NCI-H2029 (cell line): ENCODE measurements around the gene SLC10A3.

ENCODE experiments used
- DNase-seq: peaks from one replicate; lab custom pipeline; 2025; lab: John Stamatoyannopoulos, UW

The SLC10A3 gene

DNA sequence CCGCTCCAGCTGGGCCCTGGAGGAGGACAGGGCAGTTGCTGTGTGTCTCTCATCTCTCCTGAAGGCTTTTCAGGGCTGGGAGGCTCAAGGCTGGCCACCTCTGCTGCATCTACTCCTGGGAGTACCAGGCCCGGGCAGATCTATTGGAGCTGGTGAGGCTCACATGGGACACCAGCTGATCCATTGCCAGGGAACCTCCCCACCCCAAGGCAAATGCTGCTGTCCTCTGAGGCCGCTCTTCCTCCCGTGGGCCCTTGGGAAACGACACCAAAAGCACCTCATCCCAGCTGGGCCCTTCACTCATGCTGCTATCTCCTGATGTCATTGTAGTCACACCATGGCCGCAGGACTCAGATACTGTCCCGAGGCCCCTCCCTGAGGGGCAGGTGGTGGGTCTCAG lies 7.6 kb downstream of the SLC10A3 start:
- no peak for DNase-seq

DNA sequence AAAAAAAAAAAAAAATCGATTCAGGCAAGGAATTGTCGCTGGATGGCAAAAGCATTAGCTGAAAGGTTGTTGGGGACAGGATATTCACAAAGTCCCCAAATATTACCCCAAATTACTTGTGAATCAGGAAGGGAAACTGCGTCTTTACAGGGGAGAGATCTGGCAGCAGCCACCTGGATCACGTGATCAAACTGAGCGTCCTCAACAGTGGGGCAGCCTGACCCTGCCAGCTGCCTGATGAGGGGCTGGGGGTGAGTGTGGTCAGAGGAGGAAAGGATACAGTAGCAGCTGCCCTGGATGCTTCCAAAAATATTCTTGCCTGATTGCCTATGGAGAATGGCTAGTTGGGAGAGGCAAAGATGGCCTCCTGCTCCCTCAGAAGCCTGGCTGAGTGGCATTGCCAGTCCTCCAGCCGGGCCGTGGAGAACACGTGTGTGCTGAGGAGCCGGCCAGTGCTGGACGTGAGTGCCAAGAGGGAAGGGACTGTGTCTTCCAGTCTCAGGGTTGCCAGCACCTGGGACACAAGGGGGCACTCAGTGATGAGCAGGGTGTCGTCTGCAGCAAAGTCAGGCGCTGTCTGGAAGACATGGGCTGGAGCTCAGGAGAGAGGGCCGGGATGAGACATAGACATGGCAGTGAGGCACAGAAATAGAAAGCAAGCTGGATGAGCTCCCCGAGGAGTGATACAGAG lies 8.4 kb downstream of the SLC10A3 start:
- DNase-seq, result no peak

DNA sequence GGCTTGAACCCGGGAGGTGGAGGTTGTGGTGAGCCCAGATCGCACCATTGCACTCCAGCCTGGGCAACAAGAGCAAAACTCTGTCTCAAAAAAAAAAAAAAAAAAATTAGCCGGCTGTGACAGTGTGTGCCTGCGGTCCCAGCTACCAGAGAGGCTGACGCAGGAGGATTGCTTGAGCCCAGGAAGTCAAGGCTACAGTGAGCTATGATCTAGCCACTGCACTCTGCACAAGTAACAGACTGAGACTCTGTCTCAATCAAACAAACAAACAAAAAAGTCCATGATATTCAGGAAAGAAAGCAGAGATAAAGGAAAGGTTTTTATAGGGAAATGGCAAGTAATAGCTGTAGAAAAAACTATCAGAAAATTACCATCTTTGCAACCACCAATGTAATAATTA lies 9.2 kb downstream of the SLC10A3 start:
- no peak for DNase-seq

DNA sequence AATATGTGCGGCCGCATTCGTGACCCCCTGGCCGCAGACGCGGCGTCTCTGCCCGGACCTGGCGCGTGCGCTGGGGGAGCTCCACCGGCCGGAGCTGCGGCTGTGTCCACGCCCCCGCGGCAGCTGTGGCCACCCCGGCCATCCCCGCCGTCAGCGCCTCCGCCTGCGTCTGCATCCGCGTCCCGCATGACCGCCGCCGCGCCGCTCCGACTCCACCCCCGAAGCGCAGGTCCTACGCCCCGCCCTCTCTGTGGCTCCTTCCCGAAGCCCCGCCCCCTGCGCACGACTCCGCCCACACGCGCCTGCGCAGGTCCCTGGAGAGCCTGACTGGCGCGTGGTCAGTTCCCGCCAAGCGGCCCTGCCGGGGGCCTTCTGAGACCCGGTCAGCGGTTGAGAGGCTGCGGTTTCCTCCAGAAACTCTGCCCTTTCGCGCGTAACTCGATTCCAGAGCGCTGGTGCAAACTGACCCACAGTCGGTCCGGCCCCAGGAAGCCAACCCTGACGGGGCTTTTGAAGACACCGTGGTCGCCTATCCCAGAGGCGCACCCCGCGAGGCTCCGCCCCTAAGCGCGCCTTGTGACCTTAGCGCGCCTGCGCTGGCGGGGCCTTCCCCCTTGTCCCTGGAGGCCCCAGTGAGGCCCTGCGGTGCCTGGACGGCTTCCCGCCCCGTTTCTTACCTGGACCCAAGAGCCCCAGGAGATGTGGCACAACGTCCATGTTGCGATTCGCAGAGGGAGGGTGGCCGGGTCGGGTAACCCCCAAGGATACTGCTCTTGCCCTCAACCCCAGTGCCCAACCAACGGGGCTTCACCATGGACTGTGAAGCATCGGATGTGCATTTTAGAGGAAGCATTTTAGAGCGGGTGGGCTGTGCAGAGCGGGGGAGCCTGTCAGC lies 11.5 kb downstream of the SLC10A3 start, which contains the start of gene LAGE3:
Gene LAGE3 (minus strand): TSS at position 554 of the 895 bp plus-strand sequence. CDS start 366 bp downstream, at position 188.
- peak; percentile 78 for DNase-seq

DNA sequence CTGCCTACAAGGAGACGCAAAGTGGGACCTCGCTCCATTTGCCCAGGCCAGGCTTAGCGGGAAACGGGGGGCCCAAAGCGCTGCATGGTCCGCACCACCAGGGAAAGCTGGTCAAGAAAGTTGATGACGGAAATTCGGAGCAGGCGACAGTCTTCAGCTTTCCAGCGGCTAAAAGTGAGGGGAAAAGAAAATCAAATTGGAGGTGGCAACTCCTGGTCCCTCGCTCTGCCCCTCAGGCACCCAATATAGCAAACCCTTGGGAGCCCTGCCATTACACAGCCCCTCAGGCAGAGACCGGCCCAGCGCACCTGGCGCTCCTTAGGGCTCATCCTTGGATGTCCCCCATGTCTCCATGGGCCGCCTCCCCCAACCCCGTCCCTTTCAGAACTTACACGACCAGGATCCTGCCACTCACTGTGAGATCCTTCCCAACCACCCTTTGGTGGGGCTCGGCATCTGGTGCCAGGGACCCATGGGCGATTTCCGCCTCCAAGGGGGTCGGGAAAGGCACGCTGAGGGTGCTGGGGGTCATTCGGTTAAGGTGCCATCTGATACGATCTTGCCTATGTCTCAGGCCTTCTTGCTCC lies 12.4 kb downstream of the SLC10A3 start:
- no peak for DNase-seq

DNA sequence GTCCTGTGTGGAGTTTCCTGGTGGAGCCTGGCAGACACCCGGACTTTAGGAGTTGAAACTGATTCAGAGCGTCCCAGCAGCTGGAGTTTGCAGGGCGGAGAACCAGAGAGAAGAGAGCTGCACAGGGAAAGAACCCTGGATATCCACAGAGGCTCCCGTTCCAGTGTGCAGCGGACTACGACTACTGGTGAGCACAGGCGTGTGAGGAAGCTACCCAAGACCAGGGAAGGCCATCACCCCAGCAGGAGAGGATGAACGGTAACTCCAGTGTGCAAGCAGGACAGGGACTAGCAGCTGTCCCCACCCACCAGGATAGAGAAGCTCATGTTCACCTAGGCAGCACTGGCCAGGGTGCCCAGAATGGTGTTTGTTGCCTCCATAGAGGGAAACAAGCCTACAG lies 13.6 kb downstream of the SLC10A3 start:
- no peak for DNase-seq

DNA sequence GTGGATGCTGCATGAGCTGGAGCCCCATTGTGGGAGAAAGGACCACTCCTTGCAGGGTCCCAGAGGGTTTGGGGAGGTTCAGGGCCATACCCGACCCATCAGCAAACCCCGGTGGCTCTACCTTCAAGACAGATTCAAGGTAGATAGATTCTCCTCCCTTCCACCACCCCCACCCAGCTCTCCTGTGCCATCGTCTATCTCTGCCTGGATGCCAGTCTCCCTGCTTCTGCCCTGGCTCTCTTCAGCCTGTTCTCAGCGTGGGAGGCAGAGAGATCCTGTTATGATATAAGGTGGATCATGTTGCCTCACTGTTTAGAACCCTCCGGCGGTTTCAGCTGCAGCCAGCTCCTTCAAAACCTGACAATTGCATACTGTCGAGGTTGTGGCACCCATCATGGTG lies 16.7 kb downstream of the SLC10A3 start:
- no peak for DNase-seq

DNA sequence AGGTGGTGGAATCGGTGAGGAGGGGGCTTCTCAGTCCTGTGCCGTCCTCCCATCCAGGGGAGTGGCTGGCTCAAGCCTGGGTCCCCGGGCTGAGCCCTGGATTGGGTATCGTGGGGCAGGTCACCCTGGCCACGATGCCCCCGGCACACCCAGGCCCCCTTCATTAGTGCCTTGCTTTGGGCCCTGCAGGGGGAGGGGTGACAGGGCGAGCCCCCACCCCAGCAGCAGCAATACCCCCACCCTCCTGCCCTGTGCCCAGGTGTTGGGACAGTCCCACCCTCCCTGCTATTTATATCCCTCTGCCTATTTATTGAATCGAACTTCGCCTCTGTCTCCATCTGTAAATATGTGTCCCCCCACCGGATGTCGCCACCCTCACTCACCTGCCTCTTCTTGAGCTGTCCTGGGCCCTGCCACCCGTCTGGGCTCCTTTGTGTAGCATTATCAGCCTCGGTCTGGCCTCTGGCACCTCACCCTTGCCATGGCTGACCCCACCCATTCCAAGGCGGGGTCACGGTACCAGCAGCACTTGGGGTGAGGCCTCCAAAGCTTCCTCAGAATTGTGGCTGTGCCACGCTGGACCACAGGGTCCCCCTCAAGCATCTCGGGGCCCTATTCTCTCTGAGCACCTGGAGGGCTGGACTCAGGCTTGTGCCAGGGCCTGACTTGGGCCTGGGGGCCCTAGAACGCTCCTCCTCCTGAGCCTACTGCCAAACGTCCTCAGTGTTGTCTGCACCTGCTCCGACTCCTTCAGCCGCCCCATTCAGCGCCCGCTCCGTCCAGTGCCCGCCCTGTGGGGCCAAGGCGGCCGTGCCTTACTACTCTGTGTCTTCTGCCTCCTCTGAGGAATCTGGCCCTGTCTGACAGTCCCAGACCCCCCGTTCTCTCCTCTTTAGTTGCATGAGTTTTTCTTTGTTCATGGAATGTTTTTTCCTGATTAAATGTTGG lies 17.5 kb downstream of the SLC10A3 start:
- DNase-seq, result no peak

DNA sequence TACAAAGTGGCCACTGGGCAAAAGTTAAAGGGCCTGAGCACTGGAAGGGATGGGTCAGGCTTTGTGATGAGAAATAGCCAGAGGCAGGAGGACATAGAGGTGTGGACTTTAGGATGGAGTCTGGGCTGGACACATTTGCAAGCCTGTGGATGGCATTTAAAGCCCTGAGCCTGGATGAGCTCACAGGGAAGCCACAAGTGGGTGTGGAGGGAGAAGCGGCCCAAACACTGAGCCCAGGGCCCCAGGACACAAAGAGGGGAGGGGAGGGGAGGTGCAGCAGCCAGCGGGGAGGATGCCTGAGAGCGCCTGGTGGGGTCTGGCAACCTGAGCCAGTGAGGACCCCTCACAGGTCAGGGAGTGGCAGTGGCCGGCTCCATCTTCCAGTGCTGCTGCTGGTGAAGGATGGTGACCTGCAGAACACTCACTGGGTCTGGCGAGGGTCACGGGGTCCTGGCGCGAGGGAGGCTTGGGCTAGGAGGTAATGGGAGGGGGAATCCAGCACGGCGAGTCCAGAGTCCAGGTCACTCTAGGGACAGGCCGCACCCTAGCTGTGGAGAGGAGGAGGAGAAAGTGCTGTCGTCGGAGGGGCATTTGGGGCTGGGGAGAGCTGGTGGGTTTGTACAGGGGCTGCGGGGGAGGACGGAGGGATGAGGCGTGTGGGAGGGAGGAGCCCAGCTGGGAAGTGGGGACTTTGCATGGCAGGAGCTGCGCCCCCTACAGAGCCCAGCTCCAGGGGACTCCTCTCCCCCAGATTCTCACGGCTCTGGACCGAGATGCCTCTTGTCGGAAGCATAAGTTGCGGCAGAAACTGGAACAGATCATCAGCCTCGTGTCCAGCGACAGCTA lies 18.4 kb downstream of the SLC10A3 start:
- DNase-seq, result no peak

DNA sequence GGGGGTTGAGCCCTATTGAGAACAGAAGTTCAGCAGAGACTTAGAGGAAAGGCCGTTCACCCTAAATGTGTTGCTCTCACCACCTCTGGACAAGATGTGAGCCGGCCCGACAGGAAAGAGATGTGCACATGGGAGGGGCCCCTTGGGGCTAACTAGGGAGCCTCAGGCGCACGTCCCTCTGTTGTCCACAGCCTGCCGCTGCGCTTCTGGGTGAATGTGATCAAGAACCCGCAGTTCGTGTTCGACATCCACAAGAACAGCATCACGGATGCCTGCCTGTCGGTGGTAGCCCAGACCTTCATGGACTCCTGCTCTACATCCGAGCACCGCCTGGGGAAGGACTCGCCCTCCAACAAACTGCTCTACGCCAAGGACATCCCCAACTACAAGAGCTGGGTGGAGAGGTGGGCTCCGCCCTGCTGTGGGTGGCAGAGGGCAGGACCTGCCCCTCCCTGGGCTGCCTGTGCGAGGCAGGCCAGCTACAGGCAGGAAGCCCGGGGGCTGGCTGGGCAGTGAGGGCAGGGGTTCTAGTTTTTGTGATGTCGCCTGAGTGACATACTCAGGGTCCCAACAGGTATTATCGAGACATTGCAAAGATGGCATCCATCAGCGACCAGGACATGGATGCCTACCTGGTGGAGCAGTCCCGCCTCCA lies 19.4 kb downstream of the SLC10A3 start:
- no peak for DNase-seq

DNA sequence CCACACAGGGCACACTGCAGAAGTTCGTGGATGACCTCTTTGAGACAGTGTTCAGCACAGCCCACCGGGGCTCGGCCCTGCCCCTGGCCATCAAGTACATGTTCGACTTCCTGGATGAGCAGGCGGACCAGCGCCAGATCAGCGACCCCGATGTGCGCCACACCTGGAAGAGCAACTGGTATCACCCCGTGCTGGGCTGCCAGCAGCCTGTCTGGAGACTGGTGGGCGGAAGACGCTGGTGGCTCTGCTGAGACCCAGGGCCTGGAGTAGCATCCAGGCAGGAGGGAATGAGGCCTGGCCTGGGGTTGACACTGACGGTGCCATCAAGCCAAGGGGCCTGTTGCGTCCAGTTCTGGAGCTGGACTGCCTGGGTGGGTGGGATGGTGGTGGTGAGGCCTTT lies 20.0 kb downstream of the SLC10A3 start:
- no peak for DNase-seq

DNA sequence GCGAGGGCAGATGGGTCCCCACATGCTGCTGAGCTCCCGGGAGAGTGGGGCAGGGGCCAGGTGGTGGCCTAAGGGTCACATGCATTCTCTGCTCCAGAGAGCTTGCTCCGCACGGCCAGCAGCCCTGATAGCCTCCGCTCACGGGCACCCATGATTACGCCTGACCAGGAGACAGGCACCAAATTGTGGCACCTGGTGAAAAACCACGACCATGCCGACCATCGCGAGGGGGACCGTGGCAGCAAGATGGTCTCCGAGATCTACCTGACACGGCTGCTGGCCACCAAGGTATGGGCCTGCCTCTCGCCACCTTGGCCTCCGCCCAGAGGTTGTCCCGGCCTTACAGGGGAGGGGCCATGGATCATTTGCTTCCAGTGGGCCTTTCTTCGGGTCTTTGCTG lies 20.5 kb downstream of the SLC10A3 start:
- no peak for DNase-seq

DNA sequence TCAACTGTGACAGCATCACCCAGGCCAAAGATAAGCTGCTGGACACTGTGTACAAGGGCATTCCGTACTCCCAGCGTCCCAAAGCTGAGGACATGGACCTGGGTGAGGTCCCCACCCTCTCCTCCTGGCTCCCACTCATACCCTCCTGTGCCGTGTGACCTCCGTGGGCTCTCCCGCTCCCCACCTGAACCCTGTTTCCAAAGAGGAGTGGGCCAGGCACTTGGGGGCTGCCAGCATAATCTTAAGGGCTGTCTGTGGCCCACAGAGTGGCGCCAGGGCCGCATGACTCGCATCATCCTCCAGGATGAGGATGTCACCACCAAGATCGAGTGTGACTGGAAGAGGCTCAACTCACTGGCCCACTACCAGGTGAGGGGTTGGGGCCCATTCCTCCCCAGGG lies 21.3 kb downstream of the SLC10A3 start:
- no peak for DNase-seq

DNA sequence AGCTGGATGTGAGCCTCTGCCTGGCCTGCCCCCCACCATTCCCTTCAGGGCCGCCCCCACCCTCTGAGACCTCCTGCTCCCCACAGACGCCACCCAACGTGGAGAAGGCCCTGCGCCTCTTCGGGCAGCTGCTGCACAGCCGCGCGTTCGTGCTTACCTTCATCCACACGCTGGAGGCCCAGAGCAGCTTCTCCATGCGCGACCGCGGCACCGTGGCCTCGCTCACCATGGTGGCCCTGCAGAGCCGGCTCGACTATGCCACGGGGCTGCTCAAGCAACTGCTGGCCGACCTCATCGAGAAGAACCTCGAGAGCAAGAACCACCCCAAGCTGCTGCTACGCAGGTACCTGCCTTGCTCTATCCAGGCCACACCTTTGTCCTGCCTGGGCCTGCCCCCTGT lies 22.2 kb downstream of the SLC10A3 start:
- DNase-seq, result no peak

DNA sequence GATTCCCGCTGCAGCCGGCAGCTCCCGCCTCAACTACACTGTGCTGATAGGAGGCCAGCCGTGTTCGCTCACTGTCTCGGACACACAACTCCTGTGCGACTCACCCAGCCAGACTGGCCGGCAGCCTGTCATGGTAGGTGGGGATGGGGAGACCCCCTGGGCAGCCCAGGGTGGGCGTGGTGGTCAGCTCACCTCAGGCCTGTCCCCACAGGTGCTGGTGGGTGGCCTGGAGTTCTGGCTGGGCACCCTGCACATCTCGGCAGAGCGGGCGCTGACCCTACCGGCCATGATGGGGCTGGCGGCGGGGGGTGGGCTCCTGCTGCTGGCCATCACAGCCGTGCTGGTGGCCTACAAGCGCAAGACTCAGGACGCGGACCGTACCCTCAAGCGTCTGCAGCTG lies 22.9 kb downstream of the SLC10A3 start:
- no peak for DNase-seq

DNA sequence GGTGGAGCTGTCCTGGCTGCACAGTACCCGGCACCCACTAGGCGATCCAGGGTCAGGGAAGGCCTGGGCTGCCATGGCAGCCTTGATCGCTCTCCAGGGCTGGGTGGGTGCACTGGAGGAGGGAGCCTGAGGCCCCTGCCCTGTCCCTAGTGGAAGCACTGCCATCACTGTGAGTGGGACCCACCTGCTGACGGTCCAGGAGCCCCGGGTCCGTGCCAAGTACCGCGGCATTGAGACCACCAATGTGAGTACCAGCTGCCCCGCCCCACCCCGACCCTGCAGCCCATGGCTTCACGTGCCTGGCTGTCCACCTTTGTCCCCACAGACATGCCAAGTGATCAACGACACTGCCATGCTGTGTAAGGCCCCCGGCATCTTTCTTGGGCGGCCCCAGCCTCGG lies 23.5 kb downstream of the SLC10A3 start:
- DNase-seq, result no peak

DNA sequence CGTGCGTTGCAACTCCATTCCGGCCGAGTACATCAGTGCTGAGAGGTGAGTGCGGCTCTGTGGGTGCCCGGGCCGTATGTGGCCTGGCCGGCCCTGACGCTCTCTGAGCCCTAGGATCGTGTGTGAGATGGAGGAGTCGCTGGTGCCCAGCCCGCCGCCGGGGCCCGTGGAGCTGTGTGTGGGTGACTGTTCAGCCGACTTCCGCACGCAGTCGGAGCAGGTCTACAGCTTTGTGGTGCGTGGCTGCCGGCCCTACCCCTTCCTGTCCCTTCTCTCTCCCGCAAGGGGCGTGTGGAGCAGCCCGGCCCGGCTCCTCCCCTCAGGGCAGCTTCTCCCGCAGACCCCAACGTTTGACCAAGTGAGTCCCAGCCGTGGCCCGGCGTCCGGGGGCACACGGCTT lies 24.4 kb downstream of the SLC10A3 start:
- no peak for DNase-seq

DNA sequence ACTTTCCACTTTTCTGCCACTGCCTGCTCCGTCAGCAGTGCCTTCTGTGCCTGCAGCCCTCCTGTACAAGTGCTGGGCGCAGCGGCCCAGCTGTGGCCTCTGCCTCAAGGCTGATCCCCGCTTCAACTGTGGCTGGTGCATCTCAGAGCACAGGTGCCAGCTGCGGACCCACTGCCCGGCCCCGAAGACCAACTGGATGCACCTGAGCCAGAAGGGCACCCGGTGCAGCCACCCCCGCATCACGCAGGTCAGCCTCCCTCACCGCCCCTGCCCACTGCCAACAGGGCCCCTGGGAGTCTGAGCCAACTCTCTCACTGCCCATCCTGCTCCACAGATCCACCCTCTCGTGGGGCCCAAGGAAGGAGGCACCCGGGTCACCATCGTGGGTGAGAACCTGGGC lies 24.8 kb downstream of the SLC10A3 start:
- DNase-seq, result no peak

DNA sequence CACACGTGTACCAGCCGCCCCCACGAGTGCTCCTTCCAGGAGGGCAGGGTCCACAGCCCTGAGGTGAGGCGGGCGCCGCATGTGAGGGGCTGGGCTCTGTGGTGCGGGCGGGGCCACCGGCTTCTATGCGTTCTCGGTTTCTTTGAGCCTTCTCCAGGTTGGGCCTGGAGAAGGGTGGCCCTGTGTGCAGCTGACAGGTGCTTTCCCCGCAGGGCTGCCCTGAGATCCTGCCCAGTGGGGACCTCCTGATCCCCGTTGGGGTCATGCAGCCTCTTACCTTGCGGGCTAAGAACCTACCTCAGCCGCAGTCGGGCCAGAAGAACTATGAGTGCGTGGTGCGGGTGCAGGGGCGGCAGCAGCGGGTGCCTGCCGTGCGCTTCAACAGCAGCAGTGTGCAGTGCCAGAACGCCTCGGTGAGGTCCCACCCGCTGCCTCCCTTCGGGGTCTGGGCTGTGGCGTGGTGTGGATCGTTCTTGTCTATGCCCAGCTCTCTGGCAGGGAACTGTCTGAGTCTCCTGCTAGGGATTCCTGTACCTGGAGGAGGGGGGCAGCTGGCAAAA lies 25.5 kb downstream of the SLC10A3 start:
- no peak for DNase-seq

DNA sequence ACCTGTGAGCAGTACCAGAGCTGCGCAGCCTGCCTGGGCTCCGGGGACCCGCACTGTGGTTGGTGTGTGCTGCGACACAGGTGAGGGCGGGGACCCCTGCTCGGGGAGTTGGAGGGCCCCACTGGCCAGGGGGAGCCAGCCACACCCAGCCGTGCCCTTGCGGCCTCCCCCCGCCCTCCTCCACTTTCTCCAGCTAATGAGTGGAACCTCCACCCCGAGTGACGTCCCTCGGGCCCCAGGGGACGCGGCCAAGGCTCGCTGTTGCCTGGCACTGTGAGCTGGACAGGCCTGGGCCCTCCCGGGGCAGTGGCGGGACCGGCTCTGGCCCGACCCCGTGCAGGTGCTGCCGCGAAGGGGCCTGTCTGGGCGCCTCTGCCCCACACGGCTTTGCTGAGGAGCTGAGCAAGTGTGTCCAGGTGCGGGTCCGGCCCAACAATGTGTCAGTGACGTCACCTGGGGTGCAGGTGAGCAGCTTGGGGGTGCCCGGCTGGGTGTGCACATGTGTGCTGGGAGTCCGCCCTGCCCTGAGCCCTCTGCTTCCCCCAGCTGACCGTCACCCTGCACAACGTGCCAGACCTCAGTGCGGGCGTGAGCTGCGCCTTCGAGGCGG lies 26.7 kb downstream of the SLC10A3 start:
- no peak for DNase-seq
